Activated CD8-positive, alpha-beta memory T cell treated with anti-CD3 and anti-CD28 coated beads for 1 hour (primary cell): ENCODE measurements around the gene ANGPTL8.

Experiments used
- DNase-seq, 2 donors: peaks; one replicate each; pipeline ENCODE4 v3.0.0-alpha.2; 2020; ENCODE audit warnings: low read depth in 1 of 2; ENCODE audit errors: extremely low read depth in 1 of 2

The ANGPTL8 gene

DNA sequence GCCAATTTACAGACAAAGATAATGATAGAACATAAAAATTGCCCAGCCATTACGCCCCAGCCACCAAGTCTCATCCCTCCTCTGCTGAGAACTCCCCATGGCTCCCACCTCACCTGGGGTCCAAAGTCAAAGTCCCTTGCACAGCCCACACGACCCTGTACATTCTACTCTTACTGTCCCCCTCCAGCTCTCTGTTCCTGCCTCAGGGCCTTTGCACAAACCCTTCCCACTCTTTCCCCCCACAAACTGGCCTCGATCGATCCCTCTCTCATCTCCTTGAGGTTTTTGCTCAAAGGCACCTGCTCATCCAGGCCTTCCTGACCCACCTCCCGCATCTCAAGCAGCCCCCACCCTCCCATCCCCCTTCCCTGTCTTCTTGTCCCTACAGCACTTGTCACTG is 21.6 kb downstream of the ANGPTL8 start:
- no peak for DNase-seq

DNA sequence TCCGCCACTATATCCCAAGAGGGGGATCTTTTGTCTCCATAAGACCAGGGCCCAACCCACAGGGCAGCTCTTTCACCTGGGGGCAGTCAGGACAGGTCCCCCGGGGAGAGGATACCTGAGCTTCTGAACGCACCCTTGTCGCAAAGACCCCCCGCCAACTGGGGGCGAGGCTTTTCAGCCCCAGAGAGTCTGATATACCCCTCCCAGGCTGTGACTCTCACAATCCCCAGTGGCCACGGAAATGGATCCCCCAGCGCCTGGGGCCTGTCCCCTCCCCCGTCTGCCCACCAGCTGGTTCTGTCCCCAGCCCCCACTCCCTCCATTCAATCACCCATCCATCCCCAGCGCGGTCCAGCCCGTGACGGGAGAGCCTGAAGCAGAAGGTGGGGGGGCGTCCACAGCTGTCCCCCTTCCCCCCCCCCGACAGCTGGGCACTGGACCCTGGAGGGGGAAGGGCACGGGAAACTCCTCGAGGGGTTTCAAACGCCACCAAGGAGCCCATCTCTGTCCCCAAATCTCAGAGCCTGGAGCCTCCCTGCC is 22.1 kb downstream of the ANGPTL8 start:
- DNase-seq: no peak

DNA sequence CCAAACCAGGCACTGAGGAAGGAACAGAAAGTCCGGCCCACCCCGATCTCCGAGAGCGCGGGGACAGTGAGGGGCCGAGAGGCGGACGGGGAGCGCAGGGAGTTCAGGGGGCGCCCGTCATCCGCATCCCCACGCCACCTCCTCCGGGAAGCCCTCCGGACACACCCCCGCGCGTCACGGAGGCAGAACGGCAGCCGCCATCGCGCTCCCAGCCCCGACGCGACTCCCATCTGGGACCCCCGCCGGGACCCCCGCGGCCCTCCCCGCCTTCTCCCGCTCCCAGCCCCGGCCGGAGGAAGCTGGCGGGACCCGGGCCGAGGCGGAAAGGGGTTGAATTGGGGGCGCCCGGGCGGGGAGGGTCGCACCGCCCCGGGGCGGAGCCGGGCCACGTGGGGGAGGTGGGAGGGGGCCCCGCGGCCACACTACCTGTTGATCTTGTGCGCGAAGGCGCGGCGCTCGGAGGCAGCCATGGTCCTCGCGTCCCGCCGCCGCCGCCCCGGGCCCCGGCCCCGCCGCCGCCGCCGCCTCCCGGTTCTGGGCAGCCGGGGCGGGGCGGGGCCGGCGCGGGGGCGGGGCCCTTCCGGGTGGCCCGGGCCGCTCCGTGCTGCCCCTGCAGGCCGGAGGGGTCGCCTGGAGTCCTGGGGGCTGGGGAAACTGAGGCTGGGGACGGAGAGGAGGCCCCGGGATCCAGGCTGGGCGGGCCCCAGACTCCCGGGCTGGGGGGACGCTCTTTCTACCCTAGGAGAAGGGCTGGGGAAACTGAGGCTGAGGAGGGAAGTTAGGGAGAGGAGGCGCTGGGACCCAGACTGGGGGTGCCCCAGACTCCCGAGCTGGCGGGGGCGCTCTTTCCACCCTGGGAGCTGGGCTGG is 22.8 kb downstream of the ANGPTL8 start, which contains the start of gene DOCK6:
Gene DOCK6 (minus strand): TSS at position 554 of the 869 bp plus-strand sequence. CDS start 84 bp downstream, at position 470.
- no peak for DNase-seq

DNA sequence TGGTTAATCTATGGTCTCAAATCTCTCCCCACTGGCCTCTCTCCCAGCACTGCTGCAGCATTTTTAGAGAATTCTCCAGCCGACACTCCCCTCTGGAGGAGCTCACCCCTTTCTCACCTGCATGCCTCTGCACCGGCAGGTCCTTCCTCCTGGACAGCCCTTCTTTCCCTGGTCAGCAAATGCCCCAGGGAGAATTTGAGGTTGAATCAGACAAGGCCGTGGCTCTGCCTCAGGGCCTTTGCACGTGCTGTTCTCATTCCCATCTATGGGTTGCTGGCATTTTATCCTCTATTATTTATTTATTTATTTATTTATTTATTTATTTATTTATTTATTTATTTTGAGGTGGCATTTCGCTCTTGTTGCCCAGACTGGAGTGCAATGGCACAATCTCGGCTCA is 24.3 kb downstream of the ANGPTL8 start:
- DNase-seq: no peak

DNA sequence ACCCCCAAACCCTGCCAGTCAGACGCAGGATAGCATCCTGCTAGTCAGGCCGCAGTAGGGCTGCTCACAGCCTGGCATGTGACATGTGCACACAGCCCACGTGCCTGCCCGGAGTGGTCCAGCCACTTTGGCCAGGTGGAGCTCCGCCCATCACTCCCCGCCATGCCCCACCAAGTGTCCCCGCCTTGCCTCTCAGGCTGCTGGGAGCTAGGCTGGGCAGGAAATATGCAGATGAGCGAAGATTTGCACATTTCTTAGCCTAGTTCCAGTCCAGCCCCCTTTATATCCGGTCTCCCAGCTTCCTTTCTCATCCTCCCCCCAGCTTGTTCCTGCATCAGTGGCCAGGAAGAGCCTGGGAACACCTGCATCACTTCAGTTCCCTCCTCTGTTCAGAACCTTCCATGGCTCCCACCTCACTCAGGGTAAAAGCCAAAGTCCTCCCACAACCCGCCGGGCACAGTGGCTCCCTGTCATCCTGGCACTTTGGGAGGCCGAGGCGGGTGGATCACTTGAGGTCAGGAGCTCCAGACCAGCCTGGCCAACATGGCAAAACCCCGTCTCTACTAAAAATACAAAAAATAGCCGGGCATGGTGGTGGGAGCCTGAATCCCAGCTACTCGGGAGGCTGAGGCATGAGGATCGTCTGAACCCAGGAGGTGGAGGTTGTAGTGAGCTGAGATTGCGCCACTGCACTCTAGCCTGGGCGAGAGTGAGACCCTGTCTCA is 25.2 kb downstream of the ANGPTL8 start:
- DNase-seq: no peak

DNA sequence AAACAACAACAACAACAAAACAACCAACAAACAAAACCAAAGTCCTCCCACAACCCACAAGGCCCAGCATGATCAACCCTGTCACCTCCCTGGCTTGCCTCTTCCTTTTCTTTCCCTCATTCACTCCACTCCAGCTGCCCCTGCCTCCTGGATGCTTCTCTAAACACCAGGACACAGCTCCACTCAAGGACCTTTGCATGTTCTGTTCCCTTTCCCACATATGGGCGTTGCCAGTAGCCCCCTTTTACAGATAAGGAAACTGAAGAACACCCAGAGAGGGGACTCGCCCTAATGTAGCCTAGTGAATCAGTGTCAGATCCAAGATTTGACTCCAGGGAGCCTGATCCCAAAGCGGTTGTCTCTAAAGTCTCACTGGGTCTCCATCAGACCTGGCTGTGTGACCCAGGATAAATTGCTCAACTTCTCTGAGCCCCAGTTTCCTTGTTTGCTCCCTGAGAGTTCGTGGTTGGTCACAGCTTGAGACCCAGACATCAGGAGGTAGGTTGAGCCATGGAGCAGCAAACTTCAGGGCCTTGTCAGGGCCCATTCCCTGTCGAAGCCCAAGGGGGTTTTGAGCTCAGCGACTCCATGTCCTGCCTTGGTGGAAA is 25.9 kb downstream of the ANGPTL8 start:
- no peak for DNase-seq

DNA sequence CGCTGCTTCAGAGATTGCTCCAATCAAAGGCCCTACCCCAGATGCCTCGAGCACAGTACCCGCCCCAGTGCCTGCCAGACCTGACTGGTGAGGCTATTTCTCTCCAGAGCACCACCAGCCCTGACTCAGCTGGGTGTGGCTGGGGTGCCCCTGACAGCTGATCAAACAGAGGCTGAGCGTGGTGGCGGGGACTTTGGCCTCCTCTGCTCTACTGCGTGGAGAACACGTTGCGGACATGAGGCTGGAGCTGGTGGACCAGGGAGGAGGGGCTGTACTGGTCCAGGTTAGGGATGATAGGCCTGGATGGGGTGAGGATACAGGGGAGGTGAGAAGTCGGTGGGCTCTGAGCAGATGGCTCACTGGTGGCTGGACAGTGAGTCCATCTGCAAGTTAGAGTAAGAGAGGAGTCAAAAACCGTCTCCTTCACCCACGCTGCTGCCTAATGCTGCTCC is 26.4 kb downstream of the ANGPTL8 start:
- no peak for DNase-seq

DNA sequence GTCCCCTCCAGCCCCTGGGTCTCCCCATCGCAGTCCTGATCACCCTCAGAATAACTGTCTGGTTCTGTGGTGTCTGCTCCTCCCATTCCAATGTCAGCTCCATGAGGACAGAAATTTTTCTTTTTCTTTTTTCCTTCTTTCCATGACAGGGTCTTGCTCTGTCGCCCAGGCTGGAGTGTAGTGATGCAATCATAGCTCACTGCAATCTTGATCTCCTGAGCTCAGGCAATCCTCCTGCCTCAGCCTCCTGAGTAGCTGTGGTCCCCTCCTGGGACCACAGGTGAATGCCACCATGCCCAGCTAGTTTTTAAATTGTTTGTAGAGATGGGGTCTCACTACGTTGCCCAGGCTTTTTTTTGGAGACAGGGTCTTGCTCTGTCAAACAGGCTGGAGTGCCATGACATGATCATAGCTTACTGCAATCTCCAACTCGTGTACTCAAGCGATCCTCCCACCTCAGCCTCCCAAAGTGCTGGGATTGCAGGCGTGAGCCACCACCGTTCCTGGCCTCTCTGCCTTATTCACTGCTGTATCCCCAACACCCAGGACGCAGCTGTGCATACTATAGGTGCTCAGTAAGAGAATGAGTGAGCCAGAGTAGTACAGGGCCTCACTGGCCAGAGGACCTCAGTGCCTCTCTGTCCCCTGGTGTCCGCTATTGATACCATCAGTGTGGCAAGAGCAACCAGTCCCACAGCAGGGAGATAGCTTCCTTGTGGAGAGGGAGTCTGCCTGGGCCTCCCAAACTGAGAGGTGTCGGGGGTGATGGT is 28.1 kb downstream of the ANGPTL8 start:
- no peak for DNase-seq

DNA sequence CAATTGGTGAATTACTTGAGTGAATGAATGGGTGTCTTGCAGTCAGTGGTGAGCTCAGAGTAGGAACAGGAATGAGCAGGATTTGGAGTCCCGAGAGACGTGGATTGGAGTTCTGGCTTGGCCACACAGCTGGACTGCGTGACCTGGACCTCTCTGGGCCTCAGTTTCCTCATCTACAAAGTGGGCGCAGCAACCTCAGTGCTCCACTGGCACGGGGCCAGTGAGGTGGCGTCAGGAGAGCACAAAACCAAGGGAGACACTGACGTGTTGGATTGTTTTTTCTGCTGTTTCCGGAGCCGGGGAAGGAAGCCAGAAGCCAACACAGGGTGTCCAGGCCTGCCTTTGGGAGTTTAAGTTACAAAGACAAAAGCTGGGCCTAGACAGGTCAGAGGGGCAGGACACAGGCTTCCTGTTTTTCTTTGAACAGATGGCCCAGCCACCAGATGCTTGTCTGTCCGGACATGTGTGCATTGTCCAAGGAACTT is 29.4 kb downstream of the ANGPTL8 start:
- DNase-seq: no peak

DNA sequence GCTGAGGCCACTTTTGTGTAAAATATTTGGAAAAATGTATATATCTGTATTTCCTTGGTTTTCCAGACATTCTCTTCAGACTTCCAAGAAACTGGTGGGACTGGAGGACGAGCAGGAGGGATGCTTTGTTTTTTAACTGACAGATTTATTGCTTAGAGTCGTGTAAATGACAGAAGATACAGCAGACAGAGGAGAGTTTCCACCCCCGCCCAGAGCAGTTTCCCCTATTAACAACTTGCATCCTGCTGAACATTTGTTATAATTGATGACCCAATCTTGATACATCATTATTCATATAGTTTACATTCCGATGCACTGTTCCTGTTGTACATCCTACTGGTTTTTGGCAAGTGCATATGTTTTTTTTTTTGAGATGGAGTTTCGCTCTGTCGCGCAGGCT is 30.0 kb downstream of the ANGPTL8 start:
- DNase-seq: no peak

DNA sequence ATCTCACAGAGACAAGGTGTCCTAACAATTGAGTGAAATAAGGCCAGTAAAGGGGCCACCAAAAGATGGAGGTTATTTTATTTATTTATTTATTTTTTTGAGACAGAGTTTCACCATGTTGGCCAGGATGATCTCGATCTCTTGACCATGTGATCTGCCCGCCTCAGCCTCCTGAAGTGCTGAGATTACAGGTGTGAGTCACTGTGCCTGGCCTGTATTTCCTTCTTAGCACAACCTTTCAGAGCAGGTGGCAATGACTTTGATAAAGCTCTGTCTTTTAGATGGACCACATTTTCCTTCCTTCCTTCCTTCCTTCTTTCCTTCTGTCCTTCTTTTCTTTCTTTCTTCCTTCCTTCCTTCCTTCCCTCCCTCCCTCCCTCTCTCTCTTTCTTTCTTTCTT is 33.9 kb downstream of the ANGPTL8 start:
- no peak for DNase-seq

DNA sequence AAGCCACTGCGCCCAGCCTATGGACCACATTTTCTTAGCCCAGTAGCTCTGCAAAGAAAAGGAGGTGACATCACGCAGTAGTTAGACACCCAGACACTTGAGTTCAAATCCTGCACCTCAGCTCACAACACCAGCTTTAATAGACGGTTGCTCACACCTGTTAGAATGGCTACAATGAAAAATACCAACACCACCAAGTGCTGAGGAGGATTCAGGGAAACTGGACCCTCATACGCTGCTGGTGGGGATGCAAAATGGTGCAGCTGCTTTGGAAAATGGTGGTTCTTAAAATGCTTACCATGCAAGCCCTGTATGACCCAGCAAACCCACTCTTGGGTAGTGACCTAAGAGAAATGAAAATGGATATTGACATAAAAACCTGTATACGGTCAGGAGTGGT is 34.6 kb downstream of the ANGPTL8 start:
- no peak for DNase-seq

DNA sequence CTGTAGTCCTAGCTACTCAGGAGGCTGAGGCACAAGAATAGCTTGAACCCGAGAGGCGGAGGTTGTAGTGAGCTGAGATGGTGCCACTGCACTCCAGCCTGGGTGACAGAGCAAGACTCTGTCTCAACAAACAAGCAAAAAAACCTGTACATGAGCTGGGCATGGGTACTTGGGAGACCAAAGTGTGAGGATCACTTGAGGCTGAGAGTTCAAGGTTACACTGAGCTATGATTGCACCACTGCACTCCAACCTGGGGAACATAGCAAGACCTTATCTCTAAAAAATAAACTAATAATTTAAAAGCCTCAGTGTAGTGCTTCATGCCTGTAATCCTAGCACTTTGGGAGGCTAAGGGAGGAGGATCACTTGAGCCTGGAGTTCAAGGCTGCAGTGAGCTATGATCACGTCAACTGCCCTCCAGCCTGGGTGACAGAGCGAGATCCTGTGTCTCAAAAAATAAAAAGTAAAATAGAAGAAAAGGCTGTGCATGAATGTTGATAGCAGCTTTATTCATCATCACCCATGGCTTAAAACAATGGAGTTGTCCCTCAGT is 35.2 kb downstream of the ANGPTL8 start:
- no peak for DNase-seq

DNA sequence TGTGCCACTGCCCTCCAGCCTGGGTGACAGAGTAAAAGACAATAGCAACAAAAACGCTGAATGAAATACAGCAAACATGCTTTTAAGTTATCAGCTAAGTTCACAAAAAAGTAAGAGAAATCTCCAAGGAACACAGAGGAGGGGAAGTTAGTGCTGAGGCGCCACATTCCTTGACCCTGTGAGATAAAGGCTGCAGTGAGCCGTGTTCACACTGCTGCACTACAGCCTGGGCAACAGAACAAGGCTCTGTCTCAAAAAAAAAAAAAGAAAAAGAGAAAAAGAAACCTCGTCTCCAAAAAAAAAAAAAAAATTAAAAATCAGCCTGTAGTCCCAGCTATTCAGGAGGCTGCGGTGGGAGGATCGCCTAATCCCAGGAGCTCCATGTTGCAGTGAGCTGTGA is 39.3 kb downstream of the ANGPTL8 start:
- DNase-seq: no peak

DNA sequence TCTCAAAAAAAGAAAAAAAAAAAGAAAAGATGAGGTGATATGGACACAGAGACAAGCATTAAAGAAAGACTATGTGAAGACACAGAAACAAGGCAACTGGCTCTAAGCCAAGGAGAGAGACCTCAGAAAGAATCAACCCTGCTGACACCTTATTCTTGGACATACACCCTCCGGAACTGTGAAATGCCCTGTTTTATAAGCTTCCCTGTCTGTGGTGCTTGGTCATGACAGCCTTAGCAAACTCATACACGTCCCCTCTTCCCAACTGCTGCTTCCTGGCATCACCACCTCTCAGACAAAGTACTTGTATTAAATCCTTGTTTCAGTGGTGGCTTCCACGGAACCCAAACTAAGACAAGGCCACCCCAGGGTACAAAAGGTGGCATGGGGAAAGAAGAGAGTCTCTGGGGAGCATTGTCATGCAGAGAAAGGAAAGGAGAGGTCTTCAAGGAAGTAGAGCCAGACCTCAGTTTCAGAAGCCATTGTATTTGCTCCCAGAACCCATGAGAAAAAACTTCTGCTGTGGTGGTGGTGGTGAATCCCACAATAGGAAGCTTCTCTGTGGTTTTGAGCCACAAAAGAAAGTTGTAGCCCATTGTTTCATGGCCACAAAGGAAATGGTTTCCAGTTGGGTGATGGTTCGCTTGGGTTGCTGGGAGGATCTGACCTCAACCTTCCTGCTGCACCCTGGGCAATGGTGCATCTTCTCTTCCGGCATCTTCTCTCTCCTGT is 40.3 kb downstream of the ANGPTL8 start:
- DNase-seq: no peak

DNA sequence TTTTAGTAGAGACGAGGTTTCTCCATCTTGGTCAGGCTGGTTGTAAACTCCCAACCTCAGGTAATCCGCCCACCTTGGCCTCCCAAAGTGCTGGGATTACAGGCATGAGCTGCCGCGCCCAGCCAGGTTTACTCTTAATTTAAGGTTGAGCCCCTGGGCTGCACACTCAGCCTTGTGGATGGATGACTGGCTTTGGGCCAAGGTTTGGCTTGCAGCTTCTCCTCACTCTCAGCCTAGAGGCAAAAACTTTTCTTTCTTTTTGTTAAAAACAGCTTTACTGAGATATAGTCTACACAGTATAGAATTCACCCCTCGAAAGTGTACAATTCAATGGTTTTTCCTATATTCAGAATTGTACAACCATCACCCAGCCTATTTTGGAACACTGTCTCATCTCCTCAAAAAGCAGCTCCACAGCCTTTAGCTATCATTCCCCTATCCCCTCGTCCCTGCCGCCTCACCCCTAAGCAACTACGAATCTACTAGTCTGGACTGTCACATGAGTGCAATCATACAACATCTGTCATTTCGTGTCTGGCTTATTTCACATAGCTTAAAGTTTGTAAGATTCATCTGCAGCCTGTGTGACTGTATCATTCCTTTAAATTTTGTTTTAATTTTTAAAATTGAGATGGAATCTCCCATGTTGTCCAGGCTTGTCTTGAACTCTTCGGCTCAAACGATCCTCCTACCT is 42.1 kb downstream of the ANGPTL8 start:
- DNase-seq: no peak

DNA sequence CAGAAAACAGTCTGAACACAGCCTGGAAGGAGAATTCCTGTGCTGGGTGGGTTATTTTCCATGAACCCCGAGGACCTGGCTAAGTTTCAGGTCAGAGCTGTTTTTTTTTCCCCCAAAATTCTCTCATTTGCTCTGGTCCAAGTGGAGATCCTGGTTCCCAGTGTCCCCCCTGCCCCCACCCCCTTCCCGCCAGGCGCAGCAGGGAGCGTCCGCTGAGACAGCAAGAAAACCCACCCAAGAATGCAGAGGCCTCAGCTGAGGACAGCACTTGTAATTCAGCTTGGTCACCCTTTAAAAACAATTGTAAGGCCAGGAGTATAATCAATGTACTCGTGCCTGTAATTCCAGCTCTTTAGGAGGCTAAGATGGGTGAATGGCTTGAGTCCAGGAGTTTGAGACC is 45.1 kb downstream of the ANGPTL8 start:
- DNase-seq: no peak

DNA sequence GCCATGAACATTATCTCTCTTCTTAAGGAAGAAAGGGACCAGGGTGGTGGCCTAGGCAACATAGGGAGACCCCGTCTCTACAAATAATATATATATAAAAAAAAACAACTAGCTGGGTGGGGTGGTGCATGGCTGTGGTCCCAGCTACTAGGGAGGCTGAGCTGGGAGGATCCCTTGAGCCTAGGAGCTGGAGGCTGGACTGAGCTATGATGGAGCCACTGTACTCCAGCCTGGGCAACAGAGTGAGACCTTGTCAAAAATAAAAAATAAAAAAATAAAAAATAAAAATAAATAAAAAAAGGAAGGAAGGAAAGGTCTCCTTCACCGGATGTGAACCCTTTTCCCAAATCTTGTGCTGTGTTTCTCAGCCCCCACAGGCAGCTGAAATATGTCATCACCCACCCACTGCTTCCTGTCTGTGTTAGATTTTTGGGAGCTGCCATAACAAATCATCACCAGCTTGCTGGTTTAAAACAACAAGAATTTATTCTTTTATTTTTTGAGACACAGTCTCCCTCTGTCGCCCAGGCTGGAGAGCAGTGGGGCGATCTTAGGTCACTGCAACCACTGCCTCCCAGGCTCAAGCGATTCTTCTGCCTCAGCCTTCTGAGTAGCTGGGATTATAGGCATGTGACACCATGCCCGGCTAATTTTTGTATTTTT is 47.0 kb downstream of the ANGPTL8 start:
- no peak for DNase-seq
